Activated CD4-positive, alpha-beta memory T cell treated with anti-CD3 and anti-CD28 coated beads for 36 hours (primary cell): ENCODE results near the gene ROPN1B. TPM values are rescaled to one million over a fixed set of nuclear protein-coding genes. Genes with fewer than 3 reads are reported as not detected.

Experiments used
- CTCF ChIA-PET: fragments of 350-600 bp; sonication (Branson Sonifier 250); formaldehyde crosslinking; loops from one replicate; lab custom pipeline; 2021; ENCODE audit warnings: antibody characterized with exemption, inconsistent platforms; lab: Charles Lee
- POLR2A ChIA-PET: fragments of 350-600 bp; sonication (Branson Sonifier 250); formaldehyde crosslinking; loops from one replicate; lab custom pipeline; 2021; ENCODE audit warnings: antibody characterized with exemption; lab: Charles Lee
- DNase-seq: peaks from one replicate; pipeline ENCODE4 v3.0.0-alpha.2; 2020
- H3K27ac Mint-ChIP-seq: one replicate; pipeline ENCODE4 v1.8.0; 2021; ENCODE audit warnings: mixed read lengths
- H3K27me3 Mint-ChIP-seq: one replicate; pipeline ENCODE4 v1.8.0; 2021; ENCODE audit warnings: mixed read lengths
- H3K36me3 Mint-ChIP-seq: one replicate; pipeline ENCODE4 v1.8.0; 2021; ENCODE audit warnings: mixed read lengths
- H3K4me1 Mint-ChIP-seq: one replicate; pipeline ENCODE4 v1.8.0; 2021; ENCODE audit warnings: low read depth, mixed read lengths
- H3K4me3 Mint-ChIP-seq: one replicate; pipeline ENCODE4 v1.8.0; 2021; ENCODE audit warnings: mild to moderate bottlenecking, mixed read lengths
- H3K9me3 Mint-ChIP-seq: one replicate; pipeline ENCODE4 v1.8.0; 2021; ENCODE audit warnings: mixed read lengths
- intact Hi-C: fragments of 100-400 bp; cut with micrococcal nuclease; formaldehyde crosslinking; loops from one replicate; pipeline ENCODE4 v1.15.1; 2023
- total RNA-seq, 2 experiments: library from RNA; stranded (reverse); gene quantifications; one replicate each; pipeline ENCODE4 v1.2.3, GENCODE V29; 2021

ROPN1B gene
- total RNA-seq, 2 experiments from 2014 or later = not detected

DNA sequence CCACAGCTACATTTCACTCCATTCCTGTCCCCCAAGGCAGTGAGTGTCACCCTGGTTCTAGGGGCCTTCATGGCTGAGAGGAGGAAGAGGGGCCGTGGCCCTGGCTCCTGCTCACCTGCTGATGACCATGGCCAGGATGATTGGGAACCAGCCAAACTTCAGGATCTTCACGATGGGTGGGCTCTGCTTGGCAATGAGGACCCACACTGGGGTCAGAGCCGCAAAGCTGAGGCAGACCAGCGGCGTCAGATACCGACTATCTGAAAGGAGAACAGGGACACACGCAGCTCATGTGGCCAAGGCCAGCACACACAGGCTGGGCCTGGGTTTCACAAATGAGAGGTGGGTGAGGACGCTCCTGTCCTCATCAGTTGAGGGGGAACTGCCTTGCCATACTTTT is 47.6 kb downstream of the ROPN1B start:
- Mint-ChIP-seq H3K27me3 (no peaks in the 10 kb centered on the region), H3K36me3 (peaks cover 22% of the 10 kb centered on the region), H3K4me1 (no peaks in the 10 kb centered on the region), H3K9me3 (no peaks in the 10 kb centered on the region), H3K4me3 (no peak overlapping the region), H3K27ac (no peak overlapping the region)
- DNase-seq = no peak
- ChIA-PET POLR2A (no interaction called here), CTCF (interaction anchor here (0.8 kb wide), 1 partner anchor 71 kb away, joined by 3 read pairs; no protein-coding TSS in a partner anchor)
- intact Hi-C loops = no loop called here

DNA sequence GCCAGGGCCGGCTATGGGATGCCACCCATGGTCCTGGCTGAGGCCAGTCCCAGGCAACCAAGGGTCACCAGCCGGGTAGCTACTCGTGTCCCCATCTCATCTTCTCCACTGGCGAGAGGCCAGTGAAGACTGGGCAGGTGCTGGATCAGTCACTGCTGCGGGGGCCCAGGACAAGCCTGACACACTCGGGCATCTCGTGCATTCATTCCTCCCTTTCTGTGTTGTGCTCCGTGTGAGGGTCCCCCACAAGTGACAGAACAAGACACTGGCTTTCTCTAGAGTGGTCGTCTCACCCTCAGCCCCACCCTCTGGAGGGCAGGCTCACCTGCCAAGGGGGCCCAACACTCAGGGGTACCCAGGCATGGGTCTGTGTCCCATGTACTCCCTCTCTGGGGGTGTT is 48.4 kb downstream of the ROPN1B start:
- intact Hi-C loops = no loop called here
- peaks cover 17% of the 10 kb centered on the region for H3K36me3 Mint-ChIP-seq
- no peaks in the 10 kb centered on the region for H3K27me3 Mint-ChIP-seq
- H3K9me3 Mint-ChIP-seq = no peaks in the 10 kb centered on the region
- ChIA-PET CTCF (no interaction called here), POLR2A (no interaction called here)
- H3K27ac Mint-ChIP-seq = no peak overlapping the region
- H3K4me1 Mint-ChIP-seq = no peaks in the 10 kb centered on the region
- H3K4me3 Mint-ChIP-seq = no peak overlapping the region
- no peak for DNase-seq

DNA sequence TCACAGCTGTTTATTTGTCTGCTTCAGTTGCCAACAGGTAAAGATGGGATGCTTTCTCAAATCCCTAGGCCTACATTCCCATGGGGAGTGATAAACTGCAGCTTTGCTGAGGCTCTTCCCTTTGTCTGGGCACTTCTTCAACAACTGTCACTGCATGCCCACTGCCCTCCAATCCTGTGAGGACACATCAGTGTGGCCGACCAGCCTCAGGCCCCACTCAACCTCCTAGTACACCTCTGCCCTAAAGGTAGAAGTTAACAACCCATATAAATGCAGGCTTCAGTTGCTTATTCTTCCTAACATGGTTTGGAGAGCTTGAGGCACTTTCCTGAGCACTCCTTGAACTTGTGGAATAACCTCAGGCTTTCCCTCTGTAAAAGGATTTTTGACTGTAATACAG is 49.6 kb downstream of the ROPN1B start:
- ChIA-PET POLR2A (no interaction called here), CTCF (no interaction called here)
- no peak for DNase-seq
- intact Hi-C loops = no loop called here
- H3K9me3 Mint-ChIP-seq = no peaks in the 10 kb centered on the region
- H3K27ac Mint-ChIP-seq = no peak overlapping the region
- no peaks in the 10 kb centered on the region for H3K27me3 Mint-ChIP-seq
- H3K36me3 Mint-ChIP-seq = peaks cover 9% of the 10 kb centered on the region
- no peaks in the 10 kb centered on the region for H3K4me1 Mint-ChIP-seq
- H3K4me3 Mint-ChIP-seq = no peak overlapping the region

DNA sequence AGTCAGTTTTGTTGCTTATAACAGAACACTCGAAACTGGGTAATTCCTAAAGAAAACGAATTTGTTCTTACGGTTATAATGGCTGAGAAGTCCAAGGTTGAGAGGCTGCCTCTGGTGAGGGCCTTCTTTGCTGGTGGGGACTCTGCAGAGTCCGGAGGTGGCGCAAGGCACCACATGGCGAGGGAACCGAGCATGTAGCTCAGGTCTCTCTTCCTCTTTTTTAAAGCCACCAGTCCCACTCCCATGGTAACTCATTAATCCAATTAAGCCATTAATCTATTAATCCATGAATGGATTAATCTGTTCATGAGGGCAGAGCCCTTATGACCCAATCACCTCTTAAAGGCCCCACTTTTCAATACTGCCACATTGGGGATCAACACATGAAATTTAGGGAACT is 50.0 kb downstream of the ROPN1B start:
- CTCF ChIA-PET = no interaction called here
- POLR2A ChIA-PET = no interaction called here
- Mint-ChIP-seq H3K4me1 (no peaks in the 10 kb centered on the region), H3K36me3 (peaks cover 6% of the 10 kb centered on the region), H3K27me3 (no peaks in the 10 kb centered on the region), H3K9me3 (no peaks in the 10 kb centered on the region), H3K27ac (no peak overlapping the region), H3K4me3 (no peak overlapping the region)
- intact Hi-C loops = no loop called here
- DNase-seq = no peak

DNA sequence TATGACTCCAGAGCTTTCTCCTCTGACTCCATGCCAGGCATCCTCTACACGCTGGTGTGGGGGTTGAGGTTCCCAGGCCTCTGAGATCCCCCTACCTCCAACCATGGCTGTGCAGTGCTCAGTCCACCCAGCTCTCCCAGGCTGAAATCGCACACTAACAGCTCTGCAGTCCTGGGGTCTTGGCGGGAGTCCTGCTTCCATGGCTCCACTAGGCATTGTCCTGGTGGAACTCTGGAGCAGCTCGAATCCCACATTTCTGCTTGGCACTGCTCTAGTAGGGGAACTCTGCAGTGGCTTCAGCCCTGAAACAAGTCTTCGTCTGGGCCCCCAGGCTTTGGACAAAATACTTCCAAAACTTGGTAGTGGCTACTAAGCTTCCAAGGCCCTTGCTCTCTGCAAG is 50.7 kb downstream of the ROPN1B start:
- intact Hi-C loops = no loop called here
- ChIA-PET POLR2A (no interaction called here), CTCF (no interaction called here)
- DNase-seq = no peak
- H3K27ac Mint-ChIP-seq = no peak overlapping the region
- no peaks in the 10 kb centered on the region for H3K4me1 Mint-ChIP-seq
- H3K36me3 Mint-ChIP-seq = peaks cover 6% of the 10 kb centered on the region
- H3K9me3 Mint-ChIP-seq = no peaks in the 10 kb centered on the region
- H3K27me3 Mint-ChIP-seq = no peaks in the 10 kb centered on the region
- no peak overlapping the region for H3K4me3 Mint-ChIP-seq

DNA sequence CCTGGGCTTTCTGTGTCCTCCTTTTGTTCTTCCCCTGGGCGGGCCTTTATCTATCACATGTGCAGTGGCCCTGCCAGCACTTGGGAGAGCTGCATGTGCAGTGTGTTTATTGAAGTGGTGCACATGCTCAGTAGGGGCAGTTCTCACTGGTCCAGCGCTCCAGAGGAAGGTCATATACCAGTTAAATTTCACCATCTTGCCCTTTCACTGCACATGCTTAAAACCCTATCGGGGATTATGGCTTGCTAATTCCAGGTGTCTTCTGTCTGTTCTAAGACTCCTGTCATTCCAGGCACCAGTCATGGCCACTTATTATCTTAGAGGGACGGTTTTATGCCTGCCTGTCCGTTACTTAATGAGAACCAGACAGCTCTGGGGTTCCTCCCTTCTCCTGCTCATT is 52.2 kb downstream of the ROPN1B start:
- POLR2A ChIA-PET = no interaction called here
- Mint-ChIP-seq H3K36me3 (peaks cover 6% of the 10 kb centered on the region), H3K27me3 (no peaks in the 10 kb centered on the region), H3K4me3 (no peak overlapping the region), H3K4me1 (no peaks in the 10 kb centered on the region), H3K9me3 (no peaks in the 10 kb centered on the region), H3K27ac (no peak overlapping the region)
- DNase-seq = no peak
- intact Hi-C loops = no loop called here
- CTCF ChIA-PET = no interaction called here

DNA sequence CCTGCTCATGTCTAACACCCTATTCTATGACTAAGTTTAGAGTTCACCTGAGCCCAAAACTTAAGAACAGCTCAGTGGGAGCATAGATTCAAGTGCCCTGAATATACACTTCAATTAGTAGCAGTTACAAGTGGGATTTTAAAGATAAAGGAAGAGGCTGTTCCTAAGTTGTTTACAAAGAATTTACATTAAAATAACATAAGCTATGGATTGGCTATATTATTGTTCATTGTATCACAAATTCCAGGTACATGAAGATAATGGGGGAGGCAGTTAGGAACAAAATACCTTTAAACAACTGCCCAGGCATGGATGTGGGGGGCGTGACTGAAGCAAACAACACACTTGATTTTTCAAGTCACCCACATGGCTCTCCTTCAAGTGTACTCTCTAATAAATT is 52.7 kb downstream of the ROPN1B start:
- no peaks in the 10 kb centered on the region for H3K9me3 Mint-ChIP-seq
- ChIA-PET CTCF (no interaction called here), POLR2A (no interaction called here)
- H3K36me3 Mint-ChIP-seq = peaks cover 7% of the 10 kb centered on the region
- H3K4me1 Mint-ChIP-seq = peaks cover 3% of the 10 kb centered on the region
- intact Hi-C loops = no loop called here
- no peak overlapping the region for H3K27ac Mint-ChIP-seq
- no peaks in the 10 kb centered on the region for H3K27me3 Mint-ChIP-seq
- DNase-seq = no peak
- H3K4me3 Mint-ChIP-seq = no peak overlapping the region

DNA sequence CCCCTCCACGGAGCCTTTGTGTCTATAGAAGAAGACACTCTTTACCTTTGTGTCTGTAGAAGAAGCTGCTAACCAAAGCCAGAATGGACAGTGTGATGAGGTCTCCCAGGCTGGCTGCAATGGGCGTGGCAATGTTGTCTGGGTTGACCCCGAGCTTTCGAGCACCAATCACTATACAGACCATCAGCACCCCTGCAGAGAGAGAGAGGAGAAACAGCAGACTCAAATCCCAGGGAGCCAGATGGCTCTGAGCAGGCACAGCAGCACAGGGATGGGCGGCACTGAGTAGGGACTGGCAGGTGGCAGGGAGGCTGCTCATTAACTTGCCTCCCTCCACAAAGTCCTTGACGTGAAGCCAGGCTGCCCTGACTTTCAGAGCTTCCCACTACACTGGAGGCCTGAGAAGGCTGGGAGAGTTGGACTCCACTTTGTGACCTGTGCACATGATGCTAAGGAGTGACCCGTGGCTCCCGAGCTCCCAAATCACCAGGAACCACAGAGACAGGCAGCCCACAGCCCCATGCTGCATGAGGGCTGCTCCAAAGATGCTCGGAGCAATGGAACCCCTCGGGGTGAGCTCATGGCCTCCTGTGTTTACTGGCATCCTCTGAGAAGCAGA is 53.9 kb downstream of the ROPN1B start:
- intact Hi-C loops = no loop called here
- Mint-ChIP-seq H3K9me3 (peaks cover 7% of the 10 kb centered on the region), H3K4me3 (no peak overlapping the region), H3K27me3 (no peaks in the 10 kb centered on the region), H3K4me1 (peaks cover 6% of the 10 kb centered on the region), H3K36me3 (peaks cover 17% of the 10 kb centered on the region), H3K27ac (no peak overlapping the region)
- ChIA-PET POLR2A (no interaction called here), CTCF (no interaction called here)
- DNase-seq = no peak

DNA sequence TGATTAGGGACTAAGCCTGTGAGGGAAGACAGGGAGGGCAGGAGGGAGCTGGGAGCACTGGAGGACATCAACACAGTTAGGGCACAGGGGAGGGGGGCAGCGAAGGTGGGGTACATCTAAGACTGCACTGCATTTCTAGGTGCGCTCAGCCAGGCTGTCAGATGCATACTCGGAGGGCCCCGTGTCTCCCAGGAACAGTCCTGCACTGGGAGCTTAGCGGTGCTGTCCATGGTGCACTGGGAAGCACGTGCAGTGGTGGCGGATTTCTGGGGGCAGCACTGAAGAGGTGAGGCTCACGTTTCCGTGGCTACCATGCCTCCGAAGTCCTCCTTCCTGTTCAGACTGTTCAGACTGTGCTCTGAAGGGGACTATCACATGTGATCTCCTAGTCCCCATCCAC is 54.4 kb downstream of the ROPN1B start:
- peaks cover 6% of the 10 kb centered on the region for H3K4me1 Mint-ChIP-seq
- H3K27ac Mint-ChIP-seq = no peak overlapping the region
- H3K4me3 Mint-ChIP-seq = no peak overlapping the region
- peaks cover 20% of the 10 kb centered on the region for H3K36me3 Mint-ChIP-seq
- H3K9me3 Mint-ChIP-seq = peaks cover 12% of the 10 kb centered on the region
- CTCF ChIA-PET = no interaction called here
- H3K27me3 Mint-ChIP-seq = no peaks in the 10 kb centered on the region
- POLR2A ChIA-PET = no interaction called here
- intact Hi-C loops = no loop called here
- no peak for DNase-seq

DNA sequence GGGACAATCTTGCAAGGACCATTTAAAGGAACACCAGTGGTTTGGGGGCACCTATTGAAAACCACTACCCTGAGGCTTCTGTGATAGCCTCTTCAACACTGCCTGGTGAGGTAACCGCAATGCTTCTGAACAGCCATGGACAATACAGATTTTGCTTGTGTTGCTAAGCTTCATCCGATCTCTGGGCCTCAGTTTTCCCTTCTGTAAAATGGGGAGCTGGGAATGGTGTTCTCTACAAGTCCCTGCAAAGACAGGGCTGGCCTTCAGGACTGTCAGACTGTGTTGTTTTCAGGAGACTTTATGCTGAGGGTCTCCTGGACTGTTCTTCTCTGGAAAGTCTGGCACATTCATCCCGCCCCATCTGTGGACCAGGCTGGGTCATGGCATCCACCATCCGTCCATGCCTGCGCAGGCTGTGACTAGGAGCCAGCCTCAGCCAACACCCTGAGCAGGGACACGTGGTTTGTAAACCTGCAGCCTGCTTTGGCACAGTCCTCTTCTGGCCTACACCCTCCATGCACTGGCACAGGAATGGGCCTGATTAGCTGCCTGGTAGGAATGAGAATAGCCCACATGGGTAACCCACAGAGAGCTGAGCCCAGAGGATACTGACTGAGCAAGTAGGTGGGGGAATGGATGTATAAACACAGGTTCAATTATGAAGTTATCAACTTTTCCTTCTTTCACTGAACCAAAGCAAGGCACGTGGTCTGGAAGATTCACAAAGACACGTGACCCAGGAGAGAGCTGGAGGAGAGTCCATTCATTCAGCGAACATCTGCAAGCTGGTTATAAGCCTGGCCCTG is 55.3 kb downstream of the ROPN1B start:
- ChIA-PET POLR2A (no interaction called here), CTCF (no interaction called here)
- peaks cover 18% of the 10 kb centered on the region for H3K9me3 Mint-ChIP-seq
- H3K27me3 Mint-ChIP-seq = no peaks in the 10 kb centered on the region
- H3K4me3 Mint-ChIP-seq = no peak overlapping the region
- intact Hi-C loops = no loop called here
- peaks cover 6% of the 10 kb centered on the region for H3K4me1 Mint-ChIP-seq
- no peak for DNase-seq
- no peak overlapping the region for H3K27ac Mint-ChIP-seq
- H3K36me3 Mint-ChIP-seq = peaks cover 29% of the 10 kb centered on the region

DNA sequence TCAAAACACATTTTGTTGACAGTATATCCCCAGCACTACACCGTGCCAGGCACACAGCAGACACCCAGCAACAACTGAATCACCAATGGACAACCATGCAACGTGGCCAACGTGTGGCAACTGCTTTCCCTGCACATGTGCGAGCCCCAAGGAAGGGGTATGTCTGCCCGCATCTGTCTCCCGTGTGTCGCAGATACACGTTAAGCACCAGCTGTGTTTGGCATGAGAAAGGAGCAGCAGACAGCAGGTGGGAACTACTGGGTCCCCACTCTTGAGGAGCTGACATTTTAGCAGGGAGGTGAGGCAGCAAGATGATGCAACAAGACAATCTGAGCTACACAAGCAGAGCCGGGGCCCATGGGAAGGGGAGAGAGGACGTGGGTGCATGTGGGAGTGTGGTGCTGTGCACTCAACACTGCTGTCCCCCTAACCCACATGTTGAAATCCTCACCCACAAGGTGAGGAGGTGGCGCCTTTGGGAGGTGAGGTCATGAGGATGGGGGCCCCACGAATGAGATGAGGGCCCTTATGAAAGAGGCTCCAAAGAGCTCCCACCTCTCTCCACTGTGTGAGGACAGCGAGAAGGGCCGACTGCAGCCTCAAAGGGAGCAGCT is 56.2 kb downstream of the ROPN1B start:
- CTCF ChIA-PET = no interaction called here
- H3K27me3 Mint-ChIP-seq = no peaks in the 10 kb centered on the region
- H3K9me3 Mint-ChIP-seq = peaks cover 18% of the 10 kb centered on the region
- no peak overlapping the region for H3K27ac Mint-ChIP-seq
- H3K4me1 Mint-ChIP-seq = peaks cover 6% of the 10 kb centered on the region
- POLR2A ChIA-PET = no interaction called here
- intact Hi-C loops = no loop called here
- H3K4me3 Mint-ChIP-seq = no peak overlapping the region
- DNase-seq = no peak
- peaks cover 35% of the 10 kb centered on the region for H3K36me3 Mint-ChIP-seq

DNA sequence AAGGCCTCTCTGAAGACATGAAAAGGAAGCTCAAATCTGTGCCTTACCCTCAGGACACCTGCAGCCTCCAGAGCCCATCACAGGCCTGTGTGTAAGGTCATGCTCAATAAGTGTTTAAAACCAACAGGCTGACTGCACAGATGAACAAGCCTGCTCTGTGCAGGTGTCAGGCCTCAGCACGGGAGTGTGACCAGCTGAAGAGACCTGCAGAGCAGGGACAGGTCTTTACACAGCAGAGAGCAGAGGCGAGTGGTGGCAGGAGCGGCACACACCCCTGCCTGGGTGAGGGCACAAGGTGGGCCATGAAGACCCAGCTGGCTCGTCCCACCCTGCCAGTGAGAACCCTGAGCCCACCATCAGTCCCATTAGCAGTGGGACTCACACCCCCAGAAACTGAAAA is 56.9 kb downstream of the ROPN1B start:
- Mint-ChIP-seq H3K27me3 (no peaks in the 10 kb centered on the region), H3K4me3 (no peak overlapping the region), H3K36me3 (peaks cover 39% of the 10 kb centered on the region), H3K27ac (no peak overlapping the region), H3K4me1 (peaks cover 6% of the 10 kb centered on the region), H3K9me3 (peaks cover 18% of the 10 kb centered on the region)
- POLR2A ChIA-PET = no interaction called here
- no peak for DNase-seq
- intact Hi-C loops = no loop called here
- CTCF ChIA-PET = no interaction called here
